Measurements from ENCODE around the gene GIT2.

GIT2 gene

GRCh38 chr12:109939504-109939903 is 56.7 kb downstream of the GIT2 start:
- Histone ChIP-seq H3K4me1 (ENCODE audit: insufficient read depth, low read length) (no peaks in the 10 kb centered on the region), H3K4me2 (ENCODE audit: insufficient read depth, low read length) (no peak overlapping the region), H3K79me2 (ENCODE audit: insufficient read depth, low read length) (no peaks in the 10 kb centered on the region), H3K4me3 (ENCODE audit: low read depth in 1 of 2, low read length in 2 of 2) (no peak overlapping the region), H3K27ac (ENCODE audit: low read length) (no peak overlapping the region), H3K9me3 (ENCODE audit: insufficient read depth, low read length, severe bottlenecking) (no peaks in the 10 kb centered on the region), H3K27me3 (ENCODE audit: insufficient read depth, low read length, poor library complexity) (no peaks in the 10 kb centered on the region), H3K36me3 (ENCODE audit: insufficient read depth, low read length) (peaks cover 40% of the 10 kb centered on the region), H2AFZ (ENCODE audit: low read depth, low read length) (no peak overlapping the region), H3K9ac (ENCODE audit: low read depth, low read length) (no peak overlapping the region), H4K20me1 (ENCODE audit: insufficient read depth, low read length) (no peaks in the 10 kb centered on the region)
- DNase-seq: no peak
- ATAC-seq (ENCODE audit: insufficient read depth, low read depth): no peak
- TF ChIP-seq CTCF (IDR thresholded peaks at IDR 0.05; ENCODE audit: borderline replicate concordance, extremely low read depth, low read length, poor library complexity, severe bottlenecking): no peak
- TF ChIP-seq EZH2 (IDR thresholded peaks at IDR 0.05; ENCODE audit: borderline replicate concordance, low read depth, low read length, severe bottlenecking): no peak

GRCh38 chr12:109938947-109939346 is 57.2 kb downstream of the GIT2 start:
- no peak for ATAC-seq (ENCODE audit: insufficient read depth, low read depth)
- Histone ChIP-seq H3K27ac (ENCODE audit: low read length) (no peak overlapping the region), H3K79me2 (ENCODE audit: insufficient read depth, low read length) (no peaks in the 10 kb centered on the region), H2AFZ (ENCODE audit: low read depth, low read length) (no peak overlapping the region), H3K9me3 (ENCODE audit: insufficient read depth, low read length, severe bottlenecking) (no peaks in the 10 kb centered on the region), H3K27me3 (ENCODE audit: insufficient read depth, low read length, poor library complexity) (no peaks in the 10 kb centered on the region), H3K4me3 (ENCODE audit: low read depth in 1 of 2, low read length in 2 of 2) (no peak overlapping the region), H3K36me3 (ENCODE audit: insufficient read depth, low read length) (peaks cover 42% of the 10 kb centered on the region), H3K4me1 (ENCODE audit: insufficient read depth, low read length) (no peaks in the 10 kb centered on the region), H4K20me1 (ENCODE audit: insufficient read depth, low read length) (no peaks in the 10 kb centered on the region), H3K4me2 (ENCODE audit: insufficient read depth, low read length) (no peak overlapping the region), H3K9ac (ENCODE audit: low read depth, low read length) (no peak overlapping the region)
- TF ChIP-seq EZH2 (IDR thresholded peaks at IDR 0.05; ENCODE audit: borderline replicate concordance, low read depth, low read length, severe bottlenecking): no peak
- no peak for TF ChIP-seq CTCF (IDR thresholded peaks at IDR 0.05; ENCODE audit: borderline replicate concordance, extremely low read depth, low read length, poor library complexity, severe bottlenecking)
- no peak for DNase-seq

GRCh38 chr12:109937371-109937770 is 58.8 kb downstream of the GIT2 start:
- H3K36me3 ChIP-seq (ENCODE audit: insufficient read depth, low read length): peaks cover 53% of the 10 kb centered on the region
- ATAC-seq (ENCODE audit: insufficient read depth, low read depth) (no peak), DNase-seq (no peak)
- no peaks in the 10 kb centered on the region for H3K4me1 ChIP-seq (ENCODE audit: insufficient read depth, low read length)
- no peaks in the 10 kb centered on the region for H3K27me3 ChIP-seq (ENCODE audit: insufficient read depth, low read length, poor library complexity)
- no peaks in the 10 kb centered on the region for H3K9me3 ChIP-seq (ENCODE audit: insufficient read depth, low read length, severe bottlenecking)
- no peak overlapping the region for H3K9ac ChIP-seq (ENCODE audit: low read depth, low read length)
- no peak overlapping the region for H3K4me2 ChIP-seq (ENCODE audit: insufficient read depth, low read length)
- no peak overlapping the region for H2AFZ ChIP-seq (ENCODE audit: low read depth, low read length)
- no peaks in the 10 kb centered on the region for H3K79me2 ChIP-seq (ENCODE audit: insufficient read depth, low read length)
- TF ChIP-seq CTCF (IDR thresholded peaks at IDR 0.05; ENCODE audit: borderline replicate concordance, extremely low read depth, low read length, poor library complexity, severe bottlenecking) (no peak), EZH2 (IDR thresholded peaks at IDR 0.05; ENCODE audit: borderline replicate concordance, low read depth, low read length, severe bottlenecking) (no peak)
- no peak overlapping the region for H3K4me3 ChIP-seq (ENCODE audit: low read depth in 1 of 2, low read length in 2 of 2)
- H3K27ac ChIP-seq (ENCODE audit: low read length): no peak overlapping the region
- H4K20me1 ChIP-seq (ENCODE audit: insufficient read depth, low read length): no peaks in the 10 kb centered on the region

- no peak for ATAC-seq (ENCODE audit: insufficient read depth, low read depth)
- Histone ChIP-seq H3K27ac (ENCODE audit: low read length) (no peak overlapping the region), H3K79me2 (ENCODE audit: insufficient read depth, low read length) (no peaks in the 10 kb centered on the region), H2AFZ (ENCODE audit: low read depth, low read length) (no peak overlapping the region), H3K4me3 (ENCODE audit: low read depth in 1 of 2, low read length in 2 of 2) (no peak overlapping the region), H4K20me1 (ENCODE audit: insufficient read depth, low read length) (no peaks in the 10 kb centered on the region), H3K36me3 (ENCODE audit: insufficient read depth, low read length) (peaks cover 72% of the 10 kb centered on the region), H3K9ac (ENCODE audit: low read depth, low read length) (no peak overlapping the region), H3K27me3 (ENCODE audit: insufficient read depth, low read length, poor library complexity) (no peaks in the 10 kb centered on the region), H3K9me3 (ENCODE audit: insufficient read depth, low read length, severe bottlenecking) (no peaks in the 10 kb centered on the region), H3K4me1 (ENCODE audit: insufficient read depth, low read length) (no peaks in the 10 kb centered on the region), H3K4me2 (ENCODE audit: insufficient read depth, low read length) (no peak overlapping the region)
- TF ChIP-seq EZH2 (IDR thresholded peaks at IDR 0.05; ENCODE audit: borderline replicate concordance, low read depth, low read length, severe bottlenecking) (no peak), CTCF (IDR thresholded peaks at IDR 0.05; ENCODE audit: borderline replicate concordance, extremely low read depth, low read length, poor library complexity, severe bottlenecking) (peak; percentile 38)
- no peak for DNase-seq
Observed at GRCh38 chr12:109934026-109934425, 62.1 kb downstream of the GIT2 start.
